Gastroesophageal sphincter (tissue), 3 donors: ENCODE measurements around the gene RALGPS1.

ENCODE experiments used
- CTCF ChIP-seq, 4 experiments: fragments of 200-600 bp in 2 of 4; fragments of 450-650 bp in 2 of 4; sonication (generic) in 1 of 4; IDR thresholded peaks; one replicate each; pipeline ENCODE4 v1.5.1; 2017 to 2019; ENCODE audit warnings: antibody characterized with exemption in 4 of 4, mild to moderate bottlenecking in 2 of 4, moderate library complexity in 2 of 4
- POLR2A ChIP-seq, 2 donors: fragments of 450-650 bp; IDR thresholded peaks; one replicate each; pipeline ENCODE4 v1.6.1; 2017; ENCODE audit warnings: antibody characterized with exemption in 2 of 2, mild to moderate bottlenecking in 2 of 2, moderate library complexity in 1 of 2
- POLR2AphosphoS5 ChIP-seq: sonication (generic); formaldehyde crosslinking; IDR thresholded peaks from one replicate; pipeline ENCODE4 v1.6.1; 2017; ENCODE audit warnings: antibody characterized with exemption

GRCh38 chr9:127059765-127060361, 145.3 kb downstream of the RALGPS1 start:
- TF ChIP-seq CTCF (IDR thresholded peaks at IDR 0.05) (no peak), POLR2A (IDR thresholded peaks at IDR 0.05) (no peak), POLR2AphosphoS5 (no peak)
